NCI-H82 (cell line): ENCODE data around the gene CSF2RB.

ENCODE experiments used
- DNase-seq: peaks from one replicate; lab custom pipeline; 2025; lab: John Stamatoyannopoulos, UW

CSF2RB gene

DNA sequence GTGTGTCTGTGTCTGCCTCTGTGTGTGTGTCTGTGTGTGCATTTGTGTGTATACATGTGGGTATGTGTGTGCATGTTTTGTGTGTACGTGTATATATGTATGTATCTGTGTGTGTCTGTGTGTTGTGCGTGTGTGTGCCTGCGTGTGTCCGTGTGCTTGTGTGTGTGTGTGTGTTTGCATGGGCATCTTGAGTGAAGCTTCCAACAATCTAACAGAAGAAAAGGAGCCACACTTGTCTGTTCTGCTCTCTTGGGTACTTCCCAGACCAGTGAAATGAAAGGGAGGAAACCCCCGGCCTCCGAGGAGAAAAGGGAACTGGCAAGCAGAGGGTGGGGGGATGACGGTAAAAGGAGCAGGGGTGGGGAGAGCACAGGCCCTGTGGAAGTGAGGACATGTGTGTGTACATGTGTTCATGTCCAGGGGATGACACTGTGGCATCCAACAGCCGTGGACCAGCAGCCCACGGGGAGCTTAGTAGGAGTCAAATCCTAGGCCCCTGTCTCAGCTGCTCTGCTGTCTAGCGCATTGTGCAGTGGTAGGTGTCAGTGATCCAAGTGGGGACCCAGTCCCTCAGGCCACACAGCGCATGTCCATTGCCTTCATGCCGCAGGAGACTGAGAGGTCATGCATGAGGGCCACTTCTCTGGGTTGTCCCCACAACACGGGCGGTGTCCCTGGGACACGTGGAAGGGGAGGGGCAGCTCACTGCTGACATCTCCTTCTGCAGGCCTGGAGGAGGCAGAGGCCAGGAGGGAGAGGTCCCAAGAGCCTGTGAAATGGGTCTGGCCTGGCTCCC, 8.1 kb downstream of the CSF2RB start:
- DNase-seq = no peak

DNA sequence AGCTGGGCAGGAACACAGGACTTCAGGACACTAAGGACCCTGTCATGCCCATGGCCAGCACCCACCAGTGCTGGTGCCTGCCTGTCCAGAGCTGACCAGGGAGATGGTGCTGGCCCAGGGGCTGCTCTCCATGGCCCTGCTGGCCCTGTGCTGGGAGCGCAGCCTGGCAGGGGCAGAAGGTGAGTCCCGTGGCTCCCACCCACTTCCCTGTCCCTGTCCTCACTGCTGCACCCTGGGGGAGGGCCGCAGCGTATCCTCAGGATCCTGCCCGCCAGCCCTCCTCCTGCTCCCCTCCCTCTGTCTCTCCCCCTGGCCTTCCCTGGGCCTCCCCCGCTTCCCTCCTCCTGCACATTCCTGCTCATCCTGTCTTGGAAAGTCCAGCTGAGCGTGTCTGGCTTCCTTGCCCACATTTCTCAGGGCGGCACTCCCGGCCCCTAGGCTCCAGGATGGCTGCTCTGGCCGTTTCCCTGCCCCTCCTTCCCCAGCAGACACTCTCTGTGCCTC, 8.7 kb downstream of the CSF2RB start:
- no peak for DNase-seq

- DNase-seq = no peak
Measured at GRCh38 chr22:36922711-36923110, 9.3 kb downstream of the CSF2RB start.

DNA sequence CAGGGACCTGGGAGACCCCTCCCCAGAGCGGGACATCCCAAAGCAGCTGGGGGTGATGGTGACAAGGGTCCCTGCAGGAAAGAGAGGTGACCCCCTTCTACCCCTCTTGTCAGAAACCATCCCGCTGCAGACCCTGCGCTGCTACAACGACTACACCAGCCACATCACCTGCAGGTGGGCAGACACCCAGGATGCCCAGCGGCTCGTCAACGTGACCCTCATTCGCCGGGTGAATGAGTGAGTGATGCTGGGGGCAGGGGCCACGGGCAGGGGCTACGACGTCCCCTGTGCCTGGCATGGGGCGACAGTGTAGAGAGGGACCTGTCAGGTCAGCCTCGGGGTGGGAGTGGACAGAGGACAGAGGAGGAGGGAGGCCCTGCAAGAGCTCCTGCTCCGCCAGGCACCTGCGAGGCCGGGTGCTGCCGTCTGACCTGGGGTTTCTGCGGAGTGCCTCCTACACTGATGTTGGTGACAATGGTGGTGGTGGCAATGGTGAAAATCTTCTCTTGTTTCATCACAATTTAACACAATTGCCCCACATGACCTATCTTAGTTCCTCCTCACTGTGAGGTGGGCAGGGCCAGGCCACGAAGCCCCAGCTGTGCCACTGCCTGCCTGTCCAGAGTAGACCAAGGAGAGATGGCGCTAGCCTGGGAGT, 9.8 kb downstream of the CSF2RB start:
- no peak for DNase-seq

GRCh38 chr22:36924151-36924698, 10.8 kb downstream of the CSF2RB start:
- DNase-seq = no peak

- DNase-seq = no peak
Measured at GRCh38 chr22:36925388-36926290, 12.2 kb downstream of the CSF2RB start.

GRCh38 chr22:36926309-36926708, 12.9 kb downstream of the CSF2RB start:
- DNase-seq = no peak

DNA sequence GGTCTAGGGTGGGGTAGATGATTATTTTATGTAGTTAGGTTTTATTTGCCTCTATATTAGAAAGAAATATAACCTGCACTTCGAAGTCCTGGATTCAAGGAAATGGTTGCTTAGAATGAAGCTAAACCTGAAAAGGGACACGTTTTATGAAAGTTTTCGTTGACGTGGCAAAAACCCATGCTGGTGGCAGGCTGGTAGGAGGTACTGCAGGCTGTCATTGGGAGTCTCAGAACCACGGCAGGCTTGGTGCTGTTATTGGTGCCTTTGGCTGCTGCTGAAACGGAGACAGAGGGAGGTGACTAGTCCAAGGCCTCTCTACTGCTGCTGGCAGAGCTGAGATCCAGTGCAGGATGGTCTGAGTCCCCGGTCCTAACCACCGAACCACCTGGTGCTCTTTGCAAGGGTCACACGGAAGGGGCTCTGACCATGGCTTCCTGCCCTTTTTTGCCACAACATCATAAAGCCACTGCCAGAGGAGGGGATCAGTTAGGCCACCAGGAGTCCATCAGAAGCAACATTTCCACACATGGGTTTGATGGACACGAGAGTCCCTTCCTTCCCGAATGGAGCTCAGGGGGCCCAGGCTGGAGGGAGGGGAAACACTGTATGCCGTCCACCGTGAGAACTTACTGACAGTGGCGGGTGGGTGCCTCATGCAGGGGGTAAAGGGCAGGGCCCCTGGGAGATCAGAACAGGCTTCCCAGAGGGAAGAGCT, 13.4 kb downstream of the CSF2RB start:
- no peak for DNase-seq

DNA sequence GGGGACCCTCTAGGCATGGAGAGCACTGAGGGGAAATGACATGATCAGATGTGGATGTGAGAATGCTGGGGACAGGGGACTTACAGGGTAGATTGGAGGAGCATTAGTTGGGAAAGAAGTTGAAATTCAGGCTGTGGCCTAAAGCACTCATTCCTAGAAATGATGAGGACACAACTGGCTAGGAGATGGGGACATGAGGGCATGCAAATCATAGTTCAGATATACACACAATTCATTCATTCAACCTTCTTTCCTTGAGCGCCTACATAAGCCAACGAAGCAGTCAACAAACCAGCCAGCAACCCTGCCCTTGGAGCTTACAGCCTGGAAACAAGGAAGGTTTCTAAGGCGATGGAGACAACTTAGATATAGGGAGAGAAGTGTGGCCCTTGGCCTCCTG, 14.2 kb downstream of the CSF2RB start:
- no peak for DNase-seq

DNA sequence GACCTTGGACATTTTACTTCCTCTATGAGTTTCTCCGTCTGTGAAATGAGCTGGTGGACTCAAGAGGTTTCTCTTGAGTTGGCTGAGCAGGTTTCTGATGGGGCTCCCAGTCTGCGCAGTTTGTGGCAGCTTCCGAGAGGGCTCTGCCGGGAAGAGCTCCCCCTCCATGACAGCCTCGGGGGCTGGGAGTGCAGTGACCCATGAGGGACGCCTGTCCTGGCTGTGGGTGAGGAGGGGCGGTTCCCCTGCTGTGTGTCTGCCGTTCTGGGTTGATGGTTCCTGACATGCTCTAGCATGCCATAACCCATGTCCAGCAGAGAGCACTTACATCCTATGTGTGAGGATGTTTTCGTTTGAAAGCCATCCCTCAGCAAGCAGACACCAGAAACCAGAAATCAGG, 14.8 kb downstream of the CSF2RB start:
- DNase-seq = no peak

DNA sequence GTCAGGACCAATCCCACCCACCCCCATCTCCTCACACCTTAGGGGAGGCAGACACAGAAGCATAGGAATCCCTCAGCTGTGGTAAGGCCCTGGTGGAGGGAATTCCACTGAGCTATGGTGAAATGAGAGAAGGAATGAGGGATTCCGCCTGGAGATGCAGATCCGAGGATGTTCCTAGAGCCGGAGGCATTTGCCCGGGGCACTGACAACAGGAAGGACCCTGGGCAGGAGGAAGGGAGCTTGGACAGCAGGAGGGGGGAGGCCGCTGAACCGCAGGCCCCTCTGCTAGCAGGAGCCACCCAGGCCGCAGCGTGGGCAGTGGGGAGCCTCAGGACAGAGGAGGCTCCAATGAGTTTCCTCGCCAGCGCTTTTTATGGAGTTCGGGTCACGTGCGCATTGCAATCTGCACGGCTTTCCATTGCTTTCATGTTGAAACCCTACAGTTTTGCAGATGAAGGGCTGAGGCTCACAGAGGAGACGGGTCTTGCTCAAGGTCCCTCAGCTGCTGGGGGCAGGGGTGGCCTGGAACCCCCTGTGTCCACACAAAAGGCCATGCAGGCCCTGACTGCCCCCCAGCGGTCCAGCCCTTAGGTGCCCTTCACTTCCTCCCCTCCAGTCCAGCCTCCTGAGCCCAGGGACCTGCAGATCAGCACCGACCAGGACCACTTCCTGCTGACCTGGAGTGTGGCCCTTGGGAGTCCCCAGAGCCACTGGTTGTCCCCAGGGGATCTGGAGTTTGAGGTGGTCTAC, 15.5 kb downstream of the CSF2RB start:
- DNase-seq = no peak

GRCh38 chr22:36929621-36930020, 16.2 kb downstream of the CSF2RB start:
- DNase-seq = no peak

- no peak for DNase-seq
Measured at GRCh38 chr22:36930041-36930935, 16.9 kb downstream of the CSF2RB start.

DNA sequence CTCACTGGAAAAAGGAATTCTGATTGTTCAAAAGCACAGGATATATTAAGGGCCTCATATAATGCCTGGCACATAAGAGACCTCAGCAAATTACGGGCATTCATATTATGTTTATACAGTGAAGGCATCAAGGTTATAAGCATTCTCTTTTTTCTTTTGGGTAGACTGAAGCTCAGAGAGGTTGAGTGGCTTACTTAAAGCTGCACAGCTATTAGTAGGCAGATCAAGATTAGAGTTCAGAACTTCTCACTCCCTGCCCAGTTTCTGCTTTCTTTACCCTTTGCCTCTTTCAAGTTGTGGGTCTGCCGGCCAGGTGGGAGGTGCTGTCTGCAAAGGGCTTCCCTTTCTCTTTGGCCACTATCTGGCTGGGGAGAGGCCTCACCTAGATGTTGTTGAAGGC, 18.0 kb downstream of the CSF2RB start:
- no peak for DNase-seq

GRCh38 chr22:36933629-36934417, 20.4 kb downstream of the CSF2RB start:
- DNase-seq = no peak

- no peak for DNase-seq
Measured at GRCh38 chr22:36934418-36935312, 21.2 kb downstream of the CSF2RB start.

GRCh38 chr22:36935313-36935610, 21.8 kb downstream of the CSF2RB start:
- no peak for DNase-seq

- DNase-seq = no peak
Measured at GRCh38 chr22:36935694-36936093, 22.3 kb downstream of the CSF2RB start.
